HG03095 (cell line): ENCODE results near the gene DDX51.

Source experiments
- ATAC-seq: cut with Tn5 transposase; IDR thresholded peaks from one replicate; pipeline ENCODE4 v1.9.1; 2021; ENCODE audit warnings: moderate library complexity; ENCODE audit not compliant: unreplicated experiment

DDX51 gene

GRCh38 chr12:132167611-132168310 lies 23.6 kb upstream of the DDX51 start:
- no peak for ATAC-seq

GRCh38 chr12:132166801-132167591 lies 22.9 kb upstream of the DDX51 start:
- no peak for ATAC-seq

- no peak for ATAC-seq
Measured at GRCh38 chr12:132166093-132166492, 22.0 kb upstream of the DDX51 start.

GRCh38 chr12:132165584-132165983 lies 21.5 kb upstream of the DDX51 start:
- ATAC-seq = no peak

GRCh38 chr12:132164426-132164825 lies 20.3 kb upstream of the DDX51 start:
- no peak for ATAC-seq

- no peak for ATAC-seq
Measured at GRCh38 chr12:132163911-132164288, 19.8 kb upstream of the DDX51 start.

- no peak for ATAC-seq
Measured at GRCh38 chr12:132163041-132163910, 19.2 kb upstream of the DDX51 start.

GRCh38 chr12:132162508-132163031 lies 18.5 kb upstream of the DDX51 start:
- ATAC-seq = no peak

- no peak for ATAC-seq
Measured at GRCh38 chr12:132161796-132162507, 17.8 kb upstream of the DDX51 start.

GRCh38 chr12:132161036-132161781 lies 17.1 kb upstream of the DDX51 start:
- no peak for ATAC-seq

- ATAC-seq = no peak
Measured at GRCh38 chr12:132160601-132161035, 16.5 kb upstream of the DDX51 start.

GRCh38 chr12:132160016-132160415 lies 15.9 kb upstream of the DDX51 start:
- ATAC-seq = no peak

- ATAC-seq = no peak
Measured at GRCh38 chr12:132159555-132160003, 15.5 kb upstream of the DDX51 start.

- no peak for ATAC-seq
Measured at GRCh38 chr12:132158677-132159554, 14.8 kb upstream of the DDX51 start.

- ATAC-seq = no peak
Measured at GRCh38 chr12:132157733-132158409, 13.8 kb upstream of the DDX51 start.

GRCh38 chr12:132156573-132157325 lies 12.6 kb upstream of the DDX51 start:
- ATAC-seq = no peak

GRCh38 chr12:132155771-132156572 lies 11.9 kb upstream of the DDX51 start:
- no peak for ATAC-seq
